T-helper 2 cell (primary cell): ENCODE data around the gene CCDC12.

Source experiments
- DNase-seq, 5 experiments: peaks; one replicate each; pipeline versions ENCODE4 v3.0.0 to v3.0.0-alpha.2; 2012 to 2022

CCDC12 gene

GRCh38 chr3:47007482-47008233 is 31.1 kb upstream of the CCDC12 start:
- no peak for DNase-seq

- DNase-seq = no peak
Observed at GRCh38 chr3:47007001-47007400, 30.5 kb upstream of the CCDC12 start.

- no peak for DNase-seq
Observed at GRCh38 chr3:47006145-47006651, 29.7 kb upstream of the CCDC12 start.

- no peak for DNase-seq
Observed at GRCh38 chr3:47005212-47006144, 28.9 kb upstream of the CCDC12 start.

GRCh38 chr3:47004369-47005211 is 28.0 kb upstream of the CCDC12 start:
- no peak for DNase-seq

GRCh38 chr3:47003461-47004368 is 27.2 kb upstream of the CCDC12 start:
- no peak for DNase-seq

- DNase-seq = peak in 1 of 5 experiments; percentile 7
Observed at GRCh38 chr3:47003056-47003410, 26.5 kb upstream of the CCDC12 start.

- DNase-seq = peak in 1 of 5 experiments; percentile 8
Observed at GRCh38 chr3:47002171-47003055, 25.9 kb upstream of the CCDC12 start.

GRCh38 chr3:47001731-47002170 is 25.2 kb upstream of the CCDC12 start:
- no peak for DNase-seq

GRCh38 chr3:47000922-47001730 is 24.6 kb upstream of the CCDC12 start:
- DNase-seq = peak in 2 of 5 experiments; percentile 2 to 35

GRCh38 chr3:47000198-47000815 is 23.8 kb upstream of the CCDC12 start:
- peak in 1 of 5 experiments; percentile 0 for DNase-seq

- no peak for DNase-seq
Observed at GRCh38 chr3:46999516-47000197, 23.1 kb upstream of the CCDC12 start.

- DNase-seq = no peak
Observed at GRCh38 chr3:46998852-46999515, 22.4 kb upstream of the CCDC12 start.

- peak; percentile 44 to 69 (median 57) for DNase-seq
Observed at GRCh38 chr3:46998121-46998851, 21.7 kb upstream of the CCDC12 start.

GRCh38 chr3:46997453-46998091 is 21.0 kb upstream of the CCDC12 start:
- no peak for DNase-seq

- no peak for DNase-seq
Observed at GRCh38 chr3:46996689-46997452, 20.3 kb upstream of the CCDC12 start.
